Liver (tissue), 9 donors: ENCODE data around the gene B2M. TPM values are rescaled to one million over a fixed set of nuclear protein-coding genes. Genes with fewer than 3 reads are reported as not detected.
"Not testable (repeated sequence)": the region's sequence is repeated elsewhere in the genome, so short reads cannot be mapped to it uniquely, and the experiment has no call there.

Experiments used
- DNase-seq: peaks from one replicate; pipeline ENCODE4 v3.0.0-alpha.2; 2017; ENCODE audit warnings: low spot score
- H3K27ac ChIP-seq, 2 donors: one replicate each; pipeline ENCODE4 v1.7.0; 2013; ENCODE audit warnings: inconsistent platforms in 2 of 2, low read length in 2 of 2, control low read depth in 1 of 2, low read depth in 1 of 2, mild to moderate bottlenecking in 1 of 2
- H3K27me3 ChIP-seq, 4 donors: one replicate each; pipeline versions ENCODE4 v1.6.1 to v1.7.0; 2013; ENCODE audit warnings: low read length in 3 of 4, inconsistent platforms in 1 of 4, mild to moderate bottlenecking in 1 of 4, moderate library complexity in 1 of 4; ENCODE audit not compliant: control insufficient read depth in 4 of 4, insufficient read depth in 4 of 4
- H3K36me3 ChIP-seq, 4 donors: one replicate each; pipeline versions ENCODE4 v1.6.1 to v1.7.0; 2013; ENCODE audit warnings: low read length in 3 of 4, mild to moderate bottlenecking in 3 of 4, low read depth in 1 of 4, moderate library complexity in 1 of 4; ENCODE audit not compliant: control insufficient read depth in 4 of 4, insufficient read depth in 3 of 4
- H3K4me1 ChIP-seq, 4 donors: one replicate each; pipeline versions ENCODE4 v1.6.1 to v1.7.0; 2013; ENCODE audit warnings: low read length in 3 of 4, mild to moderate bottlenecking in 3 of 4, moderate library complexity in 1 of 4; ENCODE audit not compliant: control insufficient read depth in 4 of 4, insufficient read depth in 4 of 4
- H3K4me3 ChIP-seq, 3 donors: one replicate each; pipeline versions ENCODE4 v1.6.1 to v1.7.0; 2013; ENCODE audit warnings: low read length in 3 of 3, control low read depth in 1 of 3, low read depth in 1 of 3, mild to moderate bottlenecking in 1 of 3
- H3K9ac ChIP-seq, 2 donors: one replicate each; pipeline ENCODE4 v1.7.0; 2013; ENCODE audit warnings: low read length in 2 of 2, mild to moderate bottlenecking in 2 of 2, moderate library complexity in 2 of 2, control low read depth in 1 of 2, low read depth in 1 of 2
- H3K9me3 ChIP-seq, 4 donors: one replicate each; pipeline versions ENCODE4 v1.6.1 to v1.7.0; 2013; ENCODE audit warnings: low read length in 3 of 4; ENCODE audit not compliant: control insufficient read depth in 4 of 4
- ATF3 ChIP-seq: IDR thresholded peaks from 2 replicates; pipeline ENCODE4 v1.6.1; 2016; ENCODE audit warnings: antibody characterized with exemption
- FOXA1 ChIP-seq: IDR thresholded peaks from 2 replicates; pipeline ENCODE4 v1.6.1; 2016; ENCODE audit warnings: antibody characterized with exemption
- GABPA ChIP-seq, 2 donors: IDR thresholded peaks in 1 of 2; conservative IDR thresholded peaks in 1 of 2; 2 replicates each; pipeline ENCODE4 v1.6.1; 2016; ENCODE audit warnings: antibody characterized with exemption in 2 of 2, mild to moderate bottlenecking in 1 of 2, moderate library complexity in 1 of 2
- HNF4G ChIP-seq: IDR thresholded peaks from 2 replicates; pipeline ENCODE4 v1.6.1; 2016; ENCODE audit warnings: antibody characterized with exemption
- JUND ChIP-seq, 2 donors: IDR thresholded peaks; 2 replicates each; pipeline ENCODE4 v1.6.1; 2016; ENCODE audit warnings: antibody characterized with exemption in 2 of 2
- NR2F2 ChIP-seq: IDR thresholded peaks from 2 replicates; pipeline ENCODE4 v1.6.1; 2016; ENCODE audit warnings: antibody characterized with exemption
- RAD21 ChIP-seq, 2 donors: IDR thresholded peaks; 2 replicates each; pipeline ENCODE4 v1.6.1; 2016; ENCODE audit warnings: antibody characterized with exemption in 2 of 2, mild to moderate bottlenecking in 2 of 2
- RXRA ChIP-seq, 2 donors: IDR thresholded peaks; 2 replicates each; pipeline ENCODE4 v1.6.1; 2017 to 2018; ENCODE audit warnings: antibody characterized with exemption in 2 of 2, mild to moderate bottlenecking in 1 of 2
- SP1 ChIP-seq: IDR thresholded peaks from 2 replicates; pipeline ENCODE4 v1.6.1; 2018; ENCODE audit warnings: antibody characterized with exemption, mild to moderate bottlenecking
- TAF1 ChIP-seq: conservative IDR thresholded peaks from 2 replicates; pipeline ENCODE4 v1.6.1; 2016; ENCODE audit warnings: antibody characterized with exemption, mild to moderate bottlenecking
- YY1 ChIP-seq: IDR thresholded peaks from 2 replicates; pipeline ENCODE4 v1.6.1; 2016; ENCODE audit warnings: antibody characterized with exemption, mild to moderate bottlenecking
- ZBTB33 ChIP-seq: IDR thresholded peaks from 2 replicates; pipeline ENCODE4 v1.6.1; 2016; ENCODE audit warnings: antibody characterized with exemption
- WGBS: extraction: QIAGEN DNeasy Blood & Tissue Kit; methylation state at CpG from one replicate; pipeline ENCODE4 v1.1.7; 2013; 5-methylcytosine and 5-hydroxymethylcytosine counted together
- polyA plus RNA-seq, 2 donors: library from polyadenylated mRNA; stranded (reverse) in 1 of 2; unstranded in 1 of 2; fragments of 200-250 nt in 1 of 2; fragments of >200 nt in 1 of 2; fragmentation: Nextera tagmentation in 1 of 2; extraction: Ambion mirVana in 1 of 2; gene quantifications; one replicate each; pipeline versions ENCODE4 v1.2.1 to v1.2.3, GENCODE V29; 2013 to 2015
- total RNA-seq, 2 donors: library from RNA; depleted of rRNA; stranded (reverse); fragments of >200 nt; gene quantifications; one replicate each; pipeline ENCODE4 v1.2.3, GENCODE V29; 2014
- TF ChIP-seq, protein P1 (sequence below): fragments of 150-350 bp; IDR thresholded peaks from 2 replicates; pipeline ENCODE4 v1.5.1; 2017; ENCODE audit warnings: improper control_type of control experiment, low read depth, low read length; ENCODE audit not compliant: missing input control
- TF ChIP-seq, protein P2 (sequence below): IDR thresholded peaks from 2 replicates; pipeline ENCODE4 v1.6.1; 2016; ENCODE audit warnings: antibody characterized with exemption
- TF ChIP-seq, protein P3 (sequence below): IDR thresholded peaks from 2 replicates; pipeline ENCODE4 v1.6.1; 2016; ENCODE audit warnings: antibody characterized with exemption, mild to moderate bottlenecking
- donor health status: healthy.
- donor health status: healthy.
- donor health status: healthy.
- donor health status: healthy.
- donor health status: healthy.

B2M gene
- total and polyA plus RNA-seq, 4 donors: 1,388 to 3,787 (median 2,950) TPM

GRCh38 chr15:44726568-44727484 is 15.5 kb downstream of the B2M start:
- no peak overlapping the region for H3K4me3 ChIP-seq
- H3K27ac ChIP-seq: peak overlapping the region; percentile 98 to 99
- H3K36me3 ChIP-seq: peaks cover 0 to 6% (median 4%) of the 10 kb centered on the region in 4 donors
- no peak for DNase-seq
- peak overlapping the region in 1 of 2 donors; percentile 43 for H3K9ac ChIP-seq
- WGBS: 59% methylated on average over 5 of the region's 5 CpGs
- H3K9me3 ChIP-seq: no peaks in the 10 kb centered on the region
- TF ChIP-seq, protein P1, sequence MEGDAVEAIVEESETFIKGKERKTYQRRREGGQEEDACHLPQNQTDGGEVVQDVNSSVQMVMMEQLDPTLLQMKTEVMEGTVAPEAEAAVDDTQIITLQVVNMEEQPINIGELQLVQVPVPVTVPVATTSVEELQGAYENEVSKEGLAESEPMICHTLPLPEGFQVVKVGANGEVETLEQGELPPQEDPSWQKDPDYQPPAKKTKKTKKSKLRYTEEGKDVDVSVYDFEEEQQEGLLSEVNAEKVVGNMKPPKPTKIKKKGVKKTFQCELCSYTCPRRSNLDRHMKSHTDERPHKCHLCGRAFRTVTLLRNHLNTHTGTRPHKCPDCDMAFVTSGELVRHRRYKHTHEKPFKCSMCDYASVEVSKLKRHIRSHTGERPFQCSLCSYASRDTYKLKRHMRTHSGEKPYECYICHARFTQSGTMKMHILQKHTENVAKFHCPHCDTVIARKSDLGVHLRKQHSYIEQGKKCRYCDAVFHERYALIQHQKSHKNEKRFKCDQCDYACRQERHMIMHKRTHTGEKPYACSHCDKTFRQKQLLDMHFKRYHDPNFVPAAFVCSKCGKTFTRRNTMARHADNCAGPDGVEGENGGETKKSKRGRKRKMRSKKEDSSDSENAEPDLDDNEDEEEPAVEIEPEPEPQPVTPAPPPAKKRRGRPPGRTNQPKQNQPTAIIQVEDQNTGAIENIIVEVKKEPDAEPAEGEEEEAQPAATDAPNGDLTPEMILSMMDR: no peak
- TF ChIP-seq RXRA (IDR thresholded peaks at IDR 0.05): peak in 1 of 2 donors; percentile 51
- TF ChIP-seq, protein P2, sequence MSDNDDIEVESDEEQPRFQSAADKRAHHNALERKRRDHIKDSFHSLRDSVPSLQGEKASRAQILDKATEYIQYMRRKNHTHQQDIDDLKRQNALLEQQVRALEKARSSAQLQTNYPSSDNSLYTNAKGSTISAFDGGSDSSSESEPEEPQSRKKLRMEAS: peak; percentile 57
- peak in 1 of 2 donors; percentile 13 for TF ChIP-seq GABPA (IDR thresholded peaks at IDR 0.05 in 1 of 2, conservative IDR thresholded peaks at IDR 0.05 in 1 of 2)
- peak; percentile 62 for TF ChIP-seq YY1
- no peak for TF ChIP-seq ATF3
- peak; percentile 48 for TF ChIP-seq SP1
- TF ChIP-seq RAD21 (IDR thresholded peaks at IDR 0.05): peak; percentile 17 to 22
- peak; percentile 81 for TF ChIP-seq TAF1
- TF ChIP-seq, protein P3, sequence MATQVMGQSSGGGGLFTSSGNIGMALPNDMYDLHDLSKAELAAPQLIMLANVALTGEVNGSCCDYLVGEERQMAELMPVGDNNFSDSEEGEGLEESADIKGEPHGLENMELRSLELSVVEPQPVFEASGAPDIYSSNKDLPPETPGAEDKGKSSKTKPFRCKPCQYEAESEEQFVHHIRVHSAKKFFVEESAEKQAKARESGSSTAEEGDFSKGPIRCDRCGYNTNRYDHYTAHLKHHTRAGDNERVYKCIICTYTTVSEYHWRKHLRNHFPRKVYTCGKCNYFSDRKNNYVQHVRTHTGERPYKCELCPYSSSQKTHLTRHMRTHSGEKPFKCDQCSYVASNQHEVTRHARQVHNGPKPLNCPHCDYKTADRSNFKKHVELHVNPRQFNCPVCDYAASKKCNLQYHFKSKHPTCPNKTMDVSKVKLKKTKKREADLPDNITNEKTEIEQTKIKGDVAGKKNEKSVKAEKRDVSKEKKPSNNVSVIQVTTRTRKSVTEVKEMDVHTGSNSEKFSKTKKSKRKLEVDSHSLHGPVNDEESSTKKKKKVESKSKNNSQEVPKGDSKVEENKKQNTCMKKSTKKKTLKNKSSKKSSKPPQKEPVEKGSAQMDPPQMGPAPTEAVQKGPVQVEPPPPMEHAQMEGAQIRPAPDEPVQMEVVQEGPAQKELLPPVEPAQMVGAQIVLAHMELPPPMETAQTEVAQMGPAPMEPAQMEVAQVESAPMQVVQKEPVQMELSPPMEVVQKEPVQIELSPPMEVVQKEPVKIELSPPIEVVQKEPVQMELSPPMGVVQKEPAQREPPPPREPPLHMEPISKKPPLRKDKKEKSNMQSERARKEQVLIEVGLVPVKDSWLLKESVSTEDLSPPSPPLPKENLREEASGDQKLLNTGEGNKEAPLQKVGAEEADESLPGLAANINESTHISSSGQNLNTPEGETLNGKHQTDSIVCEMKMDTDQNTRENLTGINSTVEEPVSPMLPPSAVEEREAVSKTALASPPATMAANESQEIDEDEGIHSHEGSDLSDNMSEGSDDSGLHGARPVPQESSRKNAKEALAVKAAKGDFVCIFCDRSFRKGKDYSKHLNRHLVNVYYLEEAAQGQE: peak; percentile 61
- no peak for TF ChIP-seq FOXA1
- TF ChIP-seq JUND (IDR thresholded peaks at IDR 0.05): peak; percentile 96 to 98
- peaks cover 0 to 7% (median under 1%) of the 10 kb centered on the region in 4 donors for H3K4me1 ChIP-seq
- H3K27me3 ChIP-seq: no peaks in the 10 kb centered on the region

- no peak overlapping the region for H3K9ac ChIP-seq
- H3K36me3 ChIP-seq: peaks cover 0 to 8% (median 5%) of the 10 kb centered on the region in 4 donors
- no peaks in the 10 kb centered on the region for H3K9me3 ChIP-seq
- WGBS: 90% methylated on average over 6 of the region's 6 CpGs
- TF ChIP-seq HNF4G: no peak
- TF ChIP-seq YY1: no peak
- no peak for TF ChIP-seq ATF3
- TF ChIP-seq NR2F2: no peak
- no peak for TF ChIP-seq ZBTB33
- H3K27ac ChIP-seq: peak overlapping the region; percentile 98 to 99
- H3K4me1 ChIP-seq: peaks cover 0 to 7% (median under 1%) of the 10 kb centered on the region in 4 donors
- DNase-seq: no peak
- H3K27me3 ChIP-seq: no peaks in the 10 kb centered on the region
- H3K4me3 ChIP-seq: no peak overlapping the region
Measured at GRCh38 chr15:44727485-44728231, 16.3 kb downstream of the B2M start.

- WGBS: 58% methylated on average over 5 of the region's 5 CpGs
- H3K4me1 ChIP-seq, DNase-seq: not testable (repeated sequence)
Measured at GRCh38 chr15:44728232-44728575, 16.9 kb downstream of the B2M start.

More at GRCh38 chr15:44728232-44728575, 16.9 kb downstream of the B2M start:
- H3K9ac ChIP-seq: peak overlapping the region in 1 of 2 donors; percentile 73
- H3K9me3 ChIP-seq, H3K36me3 ChIP-seq, H3K27me3 ChIP-seq: not testable (repeated sequence)
- H3K4me3 ChIP-seq: peak overlapping the region in 2 of 3 donors; percentile 13 to 28
- H3K27ac ChIP-seq: peak overlapping the region; percentile 98 to 99
